Measurements from ENCODE around the gene GNL3L.
"Not testable (repeated sequence)": the region's sequence is repeated elsewhere in the genome, so short reads cannot be mapped to it uniquely, and the experiment has no call there.

GNL3L gene

DNA sequence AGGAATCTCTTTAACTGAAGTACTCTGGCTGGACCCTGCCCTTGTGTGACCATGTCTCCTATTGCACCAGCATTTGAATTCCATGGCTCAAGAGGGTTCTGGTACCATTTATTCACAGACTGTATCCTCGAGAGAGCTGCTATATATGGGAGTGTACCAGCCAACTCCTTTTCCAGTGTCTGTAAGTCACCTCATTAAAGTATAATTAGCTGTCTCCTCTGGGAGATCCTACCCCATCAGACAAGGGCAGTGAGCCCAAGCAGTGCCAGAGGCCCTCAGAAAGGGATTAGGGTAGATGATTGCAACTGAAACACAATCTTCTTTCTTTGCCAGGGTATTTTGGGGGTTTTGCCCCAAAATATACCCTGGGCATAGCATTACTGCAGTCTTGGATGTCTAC lies 31.6 kb downstream of the GNL3L start:
- no peak for FAIRE-seq

DNA sequence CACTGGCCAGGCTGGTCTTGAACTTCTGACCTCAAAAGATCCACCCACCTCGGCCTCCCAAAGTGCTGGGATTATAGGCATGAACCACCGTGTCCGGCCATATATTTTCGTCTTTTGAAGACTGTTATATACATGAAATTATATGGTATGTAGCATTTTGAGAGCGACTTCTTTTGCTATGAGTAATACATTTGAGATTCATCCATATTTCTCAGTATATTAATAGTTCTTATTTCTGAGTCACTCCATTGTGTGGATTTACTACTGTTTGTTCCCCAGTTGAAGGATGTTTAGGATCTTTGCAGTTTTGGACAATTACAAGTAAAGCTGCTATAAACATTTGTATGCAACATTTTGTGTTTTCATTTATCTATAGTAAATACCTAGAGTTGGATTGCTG lies 34.9 kb downstream of the GNL3L start:
- FAIRE-seq, result no peak

DNA sequence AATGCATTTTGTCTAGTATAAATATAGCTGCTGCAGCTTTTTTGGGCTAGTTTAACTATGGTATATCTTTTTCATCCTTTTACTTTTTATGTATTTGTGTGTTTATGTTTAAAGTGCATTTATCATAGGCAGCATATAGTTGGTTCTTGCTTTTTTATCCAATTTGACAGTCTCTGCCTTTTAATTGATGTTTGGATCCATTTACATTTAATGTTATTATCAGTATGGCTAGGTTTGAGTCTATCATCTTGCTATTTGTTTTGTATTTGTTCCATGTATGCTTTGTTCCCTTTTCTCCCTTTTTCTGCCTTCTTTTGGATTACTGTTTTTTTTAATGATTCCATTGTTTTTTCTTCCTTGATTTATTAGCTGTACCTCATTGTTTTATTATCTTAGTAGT lies 40.3 kb downstream of the GNL3L start:
- no peak for FAIRE-seq

DNA sequence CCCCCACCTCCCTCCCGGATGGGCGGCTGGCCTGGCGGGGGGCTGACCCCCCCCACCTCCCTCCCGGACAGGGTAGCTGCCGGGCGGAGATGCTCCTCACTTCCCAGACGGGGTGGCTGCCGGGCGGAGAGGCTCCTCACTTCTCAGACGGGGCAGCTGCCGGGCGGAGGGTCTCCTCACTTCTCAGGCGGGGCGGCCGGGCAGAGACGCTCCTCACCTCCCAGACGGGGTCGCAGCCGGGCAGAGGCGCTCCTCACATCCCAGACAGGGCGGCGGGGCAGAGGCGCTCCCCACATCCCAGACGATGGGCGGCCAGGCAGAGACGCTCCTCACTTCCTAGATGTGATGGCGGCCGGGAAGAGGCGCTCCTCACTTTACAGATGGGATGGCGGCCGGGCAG lies 42.6 kb downstream of the GNL3L start:
- FAIRE-seq, result not testable (repeated sequence)

DNA sequence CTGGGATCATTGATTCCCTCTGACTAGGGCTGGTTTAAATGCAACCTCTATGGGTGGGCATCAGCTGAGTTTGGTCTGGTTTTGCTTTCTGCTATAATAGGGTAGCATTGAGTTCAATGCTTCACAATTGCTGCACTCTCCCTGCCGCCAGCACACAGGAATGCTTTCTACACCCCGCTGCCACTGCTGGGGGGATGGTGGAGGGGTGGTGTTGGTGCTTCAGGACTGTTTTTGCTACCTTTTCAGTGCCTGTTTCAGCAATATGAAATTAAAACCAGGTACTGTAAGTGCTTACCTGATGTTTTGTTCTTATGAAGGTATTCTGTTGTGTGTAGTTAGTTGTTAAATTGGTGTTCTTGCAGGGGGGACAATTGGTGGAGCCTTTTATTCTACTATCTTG lies 67.7 kb downstream of the GNL3L start:
- FAIRE-seq, result no peak

DNA sequence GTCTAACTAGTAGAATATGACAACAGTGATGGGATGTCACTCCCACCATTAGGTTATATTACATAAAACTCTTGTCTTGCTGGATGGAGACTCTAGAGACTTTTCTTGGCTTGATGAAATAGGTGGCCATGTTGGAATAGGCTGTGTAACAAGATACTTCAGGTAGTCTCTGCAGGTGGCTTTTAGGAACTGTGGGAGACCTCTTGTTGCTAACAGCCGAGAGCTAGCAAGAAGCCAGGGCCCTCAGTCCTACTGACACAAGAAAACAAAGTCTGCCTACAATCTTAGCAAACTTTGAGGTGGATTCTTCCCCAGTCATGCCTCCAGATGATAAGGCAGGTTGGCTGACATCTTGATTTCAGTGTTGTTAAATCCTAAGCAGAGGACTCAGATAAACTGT lies 72.5 kb downstream of the GNL3L start:
- FAIRE-seq, result no peak

Data from TTC549 (cell line).